GM21723 (cell line): ENCODE data around the gene ZSCAN4.

Experiments
- ATAC-seq: cut with Tn5 transposase; IDR thresholded peaks from one replicate; pipeline ENCODE4 v1.9.1; 2021; ENCODE audit warnings: mild to moderate bottlenecking, moderate library complexity; ENCODE audit not compliant: unreplicated experiment

The ZSCAN4 gene

GRCh38 chr19:57668635-57669034, at the start of gene ZSCAN4:
ZSCAN4 (plus strand) TSS chr19:57668935; CDS start chr19:57676146, 7,211 bp downstream.
- no peak for ATAC-seq

DNA sequence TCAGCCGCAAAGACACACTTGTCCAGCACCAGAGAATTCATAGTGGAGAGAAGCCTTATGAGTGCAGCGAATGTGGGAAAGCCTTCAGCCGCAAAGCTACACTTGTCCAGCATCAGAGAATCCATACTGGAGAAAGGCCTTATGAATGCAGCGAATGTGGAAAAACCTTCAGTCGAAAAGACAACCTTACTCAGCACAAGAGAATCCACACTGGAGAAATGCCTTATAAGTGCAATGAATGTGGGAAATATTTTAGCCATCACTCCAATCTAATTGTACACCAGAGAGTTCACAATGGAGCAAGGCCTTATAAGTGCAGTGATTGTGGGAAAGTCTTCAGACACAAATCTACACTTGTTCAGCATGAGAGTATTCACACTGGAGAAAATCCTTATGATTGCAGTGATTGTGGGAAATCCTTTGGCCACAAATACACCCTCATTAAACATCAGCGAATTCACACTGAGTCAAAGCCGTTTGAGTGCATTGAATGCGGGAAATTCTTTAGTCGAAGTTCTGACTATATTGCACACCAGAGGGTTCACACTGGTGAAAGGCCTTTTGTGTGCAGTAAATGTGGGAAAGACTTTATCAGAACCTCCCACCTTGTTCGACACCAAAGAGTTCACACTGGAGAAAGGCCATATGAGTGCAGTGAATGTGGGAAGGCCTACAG, 47.9 kb upstream of the ZSCAN4 start:
- no peak for ATAC-seq

GRCh38 chr19:57623091-57623490, 45.6 kb upstream of the ZSCAN4 start:
- no peak for ATAC-seq

DNA sequence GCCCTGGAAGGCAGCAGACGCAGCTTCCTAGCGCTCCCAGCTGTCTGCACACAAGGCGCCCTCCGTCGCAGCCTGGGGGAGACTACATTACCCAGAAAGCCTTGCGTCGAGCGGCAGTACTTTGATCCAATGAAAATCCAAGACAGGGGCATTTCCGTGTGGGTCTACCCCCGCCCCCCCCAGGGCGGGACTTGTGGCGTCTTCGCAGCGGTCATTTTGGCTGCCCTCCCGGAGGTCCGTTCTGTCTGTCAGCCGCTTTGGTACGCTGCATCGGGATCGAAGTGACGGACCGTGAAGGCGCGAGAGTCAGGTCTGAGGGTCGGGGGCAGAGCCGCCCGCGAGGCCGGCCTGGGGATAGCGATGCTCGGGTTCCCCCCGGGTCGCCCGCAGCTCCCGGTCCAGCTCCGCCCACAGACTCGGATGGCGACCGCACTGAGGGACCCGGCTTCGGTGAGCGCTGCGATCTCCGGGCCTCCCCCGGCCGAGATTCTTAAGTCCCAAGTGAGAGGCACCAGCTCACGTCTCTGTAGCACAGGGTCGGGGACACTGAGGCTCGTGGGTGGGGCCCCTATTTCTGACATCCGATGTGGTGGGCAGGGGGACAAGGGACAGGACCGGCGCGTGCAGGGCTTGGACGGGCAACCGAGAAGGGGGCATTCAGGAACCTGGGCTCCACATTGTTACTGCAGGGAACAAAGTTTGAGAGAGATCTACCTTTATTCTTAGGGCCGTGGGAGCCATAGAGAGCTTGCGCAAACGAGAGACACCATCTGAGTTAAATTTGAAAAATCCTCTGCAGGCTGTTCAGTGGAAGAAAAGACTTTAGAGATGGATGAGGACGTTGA, 35.5 kb upstream of the ZSCAN4 start, which contains the start of gene ZNF211:
ZNF211 (plus strand) TSS at position 182 of the 845 bp plus-strand sequence; CDS start at position 361, 179 bp downstream.
- ATAC-seq: peak; percentile 94

GRCh38 chr19:57633832-57634131, 35.0 kb upstream of the ZSCAN4 start:
- no peak for ATAC-seq

- ATAC-seq: no peak
Measured at GRCh38 chr19:57637379-57637778, 31.4 kb upstream of the ZSCAN4 start.

DNA sequence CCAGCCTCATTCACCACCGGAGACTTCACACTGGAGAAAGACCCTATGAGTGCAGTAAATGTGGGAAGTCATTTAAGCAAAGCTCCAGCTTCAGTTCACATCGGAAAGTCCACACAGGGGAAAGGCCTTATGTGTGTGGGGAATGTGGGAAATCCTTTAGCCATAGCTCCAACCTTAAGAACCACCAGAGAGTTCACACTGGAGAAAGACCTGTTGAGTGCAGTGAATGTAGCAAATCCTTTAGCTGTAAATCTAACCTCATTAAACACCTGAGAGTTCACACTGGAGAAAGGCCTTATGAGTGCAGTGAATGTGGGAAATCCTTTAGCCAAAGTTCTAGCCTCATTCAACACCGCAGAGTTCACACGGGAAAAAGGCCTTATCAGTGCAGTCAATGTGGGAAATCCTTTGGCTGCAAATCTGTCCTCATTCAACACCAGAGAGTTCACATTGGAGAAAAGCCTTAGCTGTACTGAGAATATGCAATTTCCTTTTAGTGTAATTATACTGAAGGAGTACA, 27.0 kb upstream of the ZSCAN4 start:
- ATAC-seq: no peak

- no peak for ATAC-seq
Measured at GRCh38 chr19:57642396-57643046, 26.2 kb upstream of the ZSCAN4 start.

DNA sequence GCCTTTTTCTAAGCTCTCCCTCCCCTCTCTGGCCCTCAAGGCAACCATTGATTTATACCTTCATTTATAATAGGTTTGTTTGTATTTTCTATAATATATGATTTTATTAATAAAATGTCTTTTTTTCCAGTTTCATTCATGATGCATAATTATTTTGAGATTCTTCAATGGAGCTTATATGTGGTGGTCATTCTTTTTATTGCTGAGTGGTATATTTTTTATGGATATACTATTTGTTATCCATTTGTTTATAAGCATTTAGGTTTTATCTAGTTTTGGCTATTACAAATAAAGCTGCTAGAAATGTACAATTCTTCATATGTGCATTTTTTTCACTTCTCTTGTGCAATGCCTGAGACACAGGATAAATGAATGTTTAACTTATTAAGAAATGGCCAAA, 25.0 kb upstream of the ZSCAN4 start:
- no peak for ATAC-seq

DNA sequence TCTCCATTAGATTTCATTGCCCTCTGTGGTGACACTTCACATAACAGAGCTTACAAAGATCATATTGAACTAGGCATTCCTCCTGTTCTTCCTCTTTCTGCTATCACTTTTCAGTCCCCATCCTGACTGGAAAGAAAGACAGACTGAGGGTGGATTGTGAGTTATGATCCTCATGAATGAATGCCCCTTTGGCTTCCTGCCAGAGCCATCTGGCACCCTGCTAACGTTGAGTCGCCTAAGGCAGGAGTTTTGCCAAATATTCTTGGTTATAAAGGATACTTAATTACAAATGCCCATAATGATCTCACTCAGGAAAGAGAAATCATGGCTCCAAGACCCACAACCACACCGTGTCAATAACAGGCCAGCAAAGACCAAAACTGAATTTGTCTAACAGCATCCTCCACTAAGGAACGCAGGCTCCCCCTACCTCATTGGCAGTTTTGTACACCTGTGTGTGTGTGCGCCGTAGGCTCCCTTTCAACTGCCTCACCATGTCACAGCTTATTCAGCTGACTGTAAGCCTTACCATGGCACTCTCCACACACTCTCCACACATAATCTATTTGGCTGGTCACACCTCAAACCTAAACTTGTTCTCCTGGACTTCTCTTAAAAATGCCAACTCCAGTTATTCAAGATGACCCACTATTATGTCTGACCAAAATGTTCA, 20.3 kb upstream of the ZSCAN4 start:
- ATAC-seq: no peak

DNA sequence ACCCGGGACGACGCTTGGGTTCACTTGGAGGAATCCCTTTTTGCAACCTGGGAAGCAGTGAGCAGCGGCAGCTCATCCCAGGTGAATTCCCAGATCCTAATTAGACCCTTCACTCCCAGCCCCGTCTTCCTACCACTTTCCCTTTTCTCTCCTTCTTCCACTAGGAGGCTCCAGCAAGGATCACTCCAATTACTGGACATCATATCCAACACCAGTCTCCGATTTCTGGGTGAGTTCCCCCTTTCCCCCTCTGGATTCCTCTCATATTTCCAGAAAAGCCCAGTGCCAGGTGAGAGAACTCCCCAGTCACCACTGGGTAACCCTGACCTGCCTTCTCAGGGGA, 17.1 kb upstream of the ZSCAN4 start:
- ATAC-seq: no peak

GRCh38 chr19:57653689-57654088, 15.0 kb upstream of the ZSCAN4 start:
- no peak for ATAC-seq

GRCh38 chr19:57655443-57655842, 13.3 kb upstream of the ZSCAN4 start:
- no peak for ATAC-seq

- ATAC-seq: no peak
Measured at GRCh38 chr19:57656346-57656745, 12.4 kb upstream of the ZSCAN4 start.

DNA sequence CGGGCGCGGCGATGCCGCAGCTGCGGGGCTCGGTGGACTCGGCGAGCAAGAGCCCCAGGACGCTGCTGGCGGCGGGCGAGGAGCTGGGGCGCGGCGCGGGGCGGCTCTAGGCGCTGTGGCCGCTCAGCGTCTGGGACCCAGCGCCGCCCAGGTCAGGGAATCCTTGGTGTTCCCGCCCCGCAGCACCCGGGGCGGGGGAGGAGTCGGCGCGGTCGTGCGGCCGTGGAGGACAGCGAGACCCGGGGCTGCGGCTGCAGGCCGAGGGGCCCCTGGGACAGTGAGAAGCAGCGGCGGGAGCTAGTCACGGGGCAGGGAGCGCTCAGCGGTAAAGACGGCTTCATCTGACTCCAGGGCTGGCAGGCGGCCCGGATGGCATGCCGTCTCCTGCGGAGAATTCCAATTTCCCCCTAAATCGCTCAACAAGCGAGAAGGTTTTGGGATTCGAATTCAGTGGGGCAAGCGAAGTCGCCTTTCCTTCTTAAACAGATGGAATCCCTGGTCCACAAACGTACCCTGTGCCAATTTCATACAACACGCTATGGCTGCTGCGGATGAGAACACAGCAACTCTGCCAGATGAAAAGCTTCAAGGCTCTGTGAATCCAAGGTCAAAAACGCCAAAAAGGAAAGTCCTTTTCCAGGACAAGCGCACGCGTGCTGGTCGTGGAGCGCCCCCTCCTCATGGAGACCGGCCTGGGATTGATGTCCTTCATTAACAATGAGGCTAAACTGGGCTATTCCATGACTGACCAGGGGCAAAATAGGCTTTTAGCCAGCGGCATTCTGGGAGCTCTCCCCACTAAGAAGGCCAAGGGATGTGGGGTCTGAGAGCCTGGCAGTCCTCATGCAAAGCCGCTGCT, 4.2 kb upstream of the ZSCAN4 start:
- no peak for ATAC-seq

DNA sequence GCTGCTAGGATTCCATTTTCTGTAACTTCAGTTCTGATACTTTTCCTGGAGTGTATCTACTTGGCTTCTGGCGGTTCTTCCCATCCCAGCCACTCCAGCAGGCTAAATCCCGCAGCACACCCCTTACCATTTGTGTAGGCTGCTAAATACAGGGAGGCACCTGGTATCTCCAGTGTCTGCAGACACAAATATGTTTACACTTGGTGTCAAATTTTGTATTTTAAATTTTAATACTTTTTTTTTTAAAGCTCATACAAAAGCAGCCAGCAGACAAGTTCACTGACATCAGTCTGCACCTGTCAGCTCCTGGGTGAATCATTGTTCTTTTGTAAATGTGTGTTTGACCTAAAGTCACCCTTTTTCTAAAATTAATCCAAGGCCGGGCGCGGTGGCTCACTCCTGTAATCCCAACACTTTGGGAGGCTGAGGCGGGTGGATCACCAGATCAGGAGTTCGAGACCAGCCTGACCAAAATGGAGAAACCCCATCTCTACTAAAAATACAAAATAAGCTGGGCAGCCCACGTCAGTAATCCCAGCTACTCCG, 3.4 kb upstream of the ZSCAN4 start:
- no peak for ATAC-seq

DNA sequence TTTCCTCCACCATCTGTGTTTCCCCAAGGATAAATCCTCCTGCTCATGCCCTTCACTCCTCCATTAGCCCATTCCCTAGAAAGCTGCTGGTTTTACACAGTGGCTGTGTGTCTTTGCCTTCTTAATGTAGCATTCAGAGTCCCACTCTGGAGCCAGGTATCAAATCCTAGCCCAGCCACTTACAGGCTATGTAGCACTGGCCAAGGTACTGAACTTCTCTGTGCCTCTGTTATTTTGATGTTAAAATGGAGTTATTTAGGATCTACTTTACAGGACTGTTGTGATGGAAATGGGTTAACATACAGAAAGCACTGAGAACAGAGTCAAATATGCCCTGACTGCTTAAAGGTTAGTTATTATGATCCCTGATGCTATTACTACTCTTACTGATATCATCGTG, 1.5 kb upstream of the ZSCAN4 start:
- no peak for ATAC-seq

DNA sequence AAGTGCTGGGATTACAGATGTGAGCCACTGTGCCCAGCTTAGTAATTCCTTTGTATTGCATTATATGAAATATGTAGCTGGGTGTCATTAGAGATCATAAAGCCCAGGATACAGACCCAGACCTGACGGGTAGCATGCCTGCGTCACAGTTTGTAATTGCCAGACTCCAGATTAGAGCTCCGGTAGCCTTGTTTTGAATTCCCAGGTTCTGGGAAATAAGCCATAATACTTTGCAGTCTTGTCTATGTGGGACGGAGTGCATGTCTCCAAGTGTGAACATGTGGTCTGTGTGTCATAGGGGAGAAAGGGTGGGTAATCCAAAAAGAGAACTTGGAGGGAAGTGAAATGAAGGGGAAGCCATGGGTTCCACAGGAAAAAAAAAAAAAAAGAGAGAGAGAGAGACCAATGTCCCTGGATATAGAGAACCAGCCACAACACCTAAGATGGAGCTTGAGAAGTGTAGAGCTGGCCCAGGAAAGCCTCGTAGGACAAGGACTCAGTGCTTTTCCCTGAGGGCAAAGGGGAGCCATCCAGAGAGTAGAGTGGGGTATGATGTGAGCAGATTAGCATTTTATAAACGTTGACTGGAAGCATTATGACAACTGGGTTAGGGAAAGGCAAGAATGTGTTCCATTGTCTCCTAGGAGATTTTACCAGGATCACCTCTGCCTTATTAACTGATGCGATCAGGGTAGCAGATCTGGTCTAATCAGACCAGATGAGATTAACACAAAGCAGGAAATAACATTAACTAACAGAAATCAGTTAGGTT, 2.6 kb downstream of the ZSCAN4 start:
- ATAC-seq: no peak

- ATAC-seq: no peak
Measured at GRCh38 chr19:57672466-57672865, 3.7 kb downstream of the ZSCAN4 start.
